HCT116 (cell line): ENCODE data around the gene MLANA. TPM values are rescaled to one million over a fixed set of nuclear protein-coding genes. Genes with fewer than 3 reads are reported as not detected.

ENCODE experiments used
- ATAC-seq: fragments of 200-7000 bp; cut with Tn5 transposase; 2 replicates; pipeline ENCODE4 v1.9.1; 2020; ENCODE audit warnings: mild to moderate bottlenecking, moderate library complexity
- BruUV-seq: library from RNA; stranded (reverse); fragments of 400-500 nt; replicated peaks from 2 replicates; lab custom pipeline; 2021; lab: Mats Ljungman, UMichigan
- CTCF ChIA-PET: fragments of 300-600 bp; sonication (Branson Sonifier 250); formaldehyde crosslinking; loops from one replicate; lab custom pipeline; 2021; ENCODE audit warnings: antibody characterized with exemption; lab: Charles Lee
- POLR2A ChIA-PET: fragments of 300-600, 350-600 bp; sonication (Branson Sonifier 250); formaldehyde crosslinking; loops from one replicate; lab custom pipeline; 2021; ENCODE audit warnings: antibody characterized with exemption; lab: Charles Lee
- RAD21 ChIA-PET, 2 experiments: fragments of 300-600 bp; sonication (Branson Sonifier 250); formaldehyde crosslinking; loops; one replicate each; lab custom pipeline; 2023; ENCODE audit warnings: low total read pairs in 2 of 2; ENCODE audit not compliant: uncharacterized antibody in 2 of 2, unreplicated experiment in 2 of 2, low non-redundant PET in 1 of 2; lab: Charles Lee
- DNase-seq: peaks from one replicate; pipeline ENCODE4 v3.0.0-alpha.2; 2010; ENCODE audit warnings: low read depth, low spot score
- H2AFZ ChIP-seq: fragments of 200-600 bp; shearing (Covaris generic), sonication (generic); 2 replicates; pipeline ENCODE4 v1.6.1; 2017; ENCODE audit warnings: low read depth, mixed run types, mixed read lengths, antibody characterized with exemption, low read length; ENCODE audit not compliant: poor library complexity, severe bottlenecking
- H3K27ac ChIP-seq: 2 replicates; pipeline ENCODE4 v1.5.1; 2012; ENCODE audit warnings: low read depth, low read length
- H3K27me3 ChIP-seq: fragments of 200-600 bp; sonication (generic); 2 replicates; pipeline ENCODE4 v1.6.1; 2016; ENCODE audit warnings: mixed run types, low read length, mixed read lengths; ENCODE audit not compliant: insufficient read depth
- H3K36me3 ChIP-seq, 2 experiments: fragments of 200-500 bp in 1 of 2; fragments of 200-600 bp in 1 of 2; sonication (Bioruptor generic) in 1 of 2; sonication (generic) in 1 of 2; 2 replicates each; pipeline versions ENCODE4 v1.5.1 to v1.6.1; 2014 to 2016; ENCODE audit warnings: low read length in 2 of 2, inconsistent platforms in 1 of 2, mixed read lengths in 1 of 2, mixed run types in 1 of 2; ENCODE audit not compliant: insufficient read depth in 2 of 2, control insufficient read depth in 1 of 2
- H3K4me1 ChIP-seq, 2 experiments: fragments of 200-600 bp in 1 of 2; sonication (generic) in 1 of 2; 2 replicates each; pipeline versions ENCODE4 v1.5.1 to v1.6.1; 2012 to 2017; ENCODE audit warnings: low read length in 2 of 2, inconsistent platforms in 1 of 2, mild to moderate bottlenecking in 1 of 2, mixed read lengths in 1 of 2, mixed run types in 1 of 2, moderate library complexity in 1 of 2; ENCODE audit not compliant: insufficient read depth in 2 of 2, control insufficient read depth in 1 of 2
- H3K4me2 ChIP-seq: fragments of 200-600 bp; sonication (generic); 2 replicates; pipeline ENCODE4 v1.6.1; 2017; ENCODE audit warnings: mixed run types, low read length, mixed read lengths
- H3K4me3 ChIP-seq, 2 experiments: fragments of 200-600 bp in 1 of 2; sonication (generic) in 1 of 2; replicated peaks in 1 of 2; 2 replicates each; pipeline ENCODE4 v1.5.1; 2011 to 2016; ENCODE audit warnings: low read length in 2 of 2, control low read depth in 1 of 2, low read depth in 1 of 2, mild to moderate bottlenecking in 1 of 2, mixed read lengths in 1 of 2, mixed run types in 1 of 2
- H3K79me2 ChIP-seq: fragments of 200-600 bp; sonication (generic); 2 replicates; pipeline ENCODE4 v1.6.1; 2017; ENCODE audit warnings: mild to moderate bottlenecking, mixed run types, low read length, moderate library complexity, mixed read lengths; ENCODE audit not compliant: insufficient read depth
- H3K9ac ChIP-seq: fragments of 200-600 bp; sonication (generic); 2 replicates; pipeline ENCODE4 v1.6.1; 2016; ENCODE audit warnings: low read length, mixed read lengths
- H3K9me2 ChIP-seq: fragments of 200-600 bp; sonication (generic), shearing (Covaris generic); 2 replicates; pipeline ENCODE4 v1.6.1; 2017; ENCODE audit warnings: mixed run types, mild to moderate bottlenecking, moderate library complexity; ENCODE audit not compliant: insufficient read depth
- H3K9me3 ChIP-seq, 2 experiments: fragments of 200-500 bp in 1 of 2; fragments of 200-600 bp in 1 of 2; sonication (Bioruptor generic) in 1 of 2; sonication (generic) in 1 of 2; 2 replicates each; pipeline ENCODE4 v1.6.1; 2014 to 2017; ENCODE audit warnings: low read length in 2 of 2, mixed read lengths in 2 of 2, inconsistent platforms in 1 of 2, low read depth in 1 of 2, mild to moderate bottlenecking in 1 of 2, mixed run types in 1 of 2, moderate library complexity in 1 of 2; ENCODE audit not compliant: control insufficient read depth in 1 of 2, insufficient read depth in 1 of 2
- H4K20me1 ChIP-seq: fragments of 200-600 bp; sonication (generic), shearing (Covaris generic); 2 replicates; pipeline ENCODE4 v1.6.1; 2017; ENCODE audit warnings: mixed run types, mild to moderate bottlenecking, moderate library complexity; ENCODE audit not compliant: insufficient read depth
- CBX3 ChIP-seq: IDR thresholded peaks from 2 replicates; pipeline ENCODE4 v1.6.1; 2012; ENCODE audit warnings: low read depth
- ELF1 ChIP-seq: IDR thresholded peaks from 2 replicates; pipeline ENCODE4 v1.6.1; 2012; ENCODE audit warnings: low read depth, borderline replicate concordance
- EZH2 ChIP-seq: fragments of 200-600 bp; sonication (generic); IDR thresholded peaks from 2 replicates; pipeline ENCODE4 v1.6.1; 2017; ENCODE audit warnings: antibody characterized with exemption, mixed run types
- EZH2phosphoT487 ChIP-seq: fragments of 200-600 bp; IDR thresholded peaks from 2 replicates; pipeline ENCODE4 v1.6.1; 2018; ENCODE audit warnings: antibody characterized with exemption, borderline replicate concordance
- FOSL1 ChIP-seq: IDR thresholded peaks from 2 replicates; pipeline ENCODE4 v1.6.1; 2012; ENCODE audit warnings: low read depth
- JUND ChIP-seq: IDR thresholded peaks from 2 replicates; pipeline ENCODE4 v1.6.1; 2012
- POLR2A ChIP-seq: IDR thresholded peaks from 2 replicates; pipeline ENCODE4 v1.7.0; 2011; ENCODE audit warnings: borderline replicate concordance; ENCODE audit not compliant: insufficient read depth, insufficient read length; ENCODE audit errors: extremely low read depth
- POLR2AphosphoS5 ChIP-seq: IDR thresholded peaks from 2 replicates; pipeline ENCODE4 v1.6.1; 2011; ENCODE audit warnings: mild to moderate bottlenecking, low read depth, low read length, moderate library complexity
- RAD21 ChIP-seq: IDR thresholded peaks from 2 replicates; pipeline ENCODE4 v1.6.1; 2012; ENCODE audit warnings: low read depth, mild to moderate bottlenecking
- REST ChIP-seq: IDR thresholded peaks from 2 replicates; pipeline ENCODE4 v1.6.1; 2012; ENCODE audit warnings: low read depth
- SIN3A ChIP-seq: IDR thresholded peaks from 2 replicates; pipeline ENCODE4 v1.6.1; 2012; ENCODE audit warnings: low read depth
- SRF ChIP-seq: IDR thresholded peaks from 2 replicates; pipeline ENCODE4 v1.6.1; 2012; ENCODE audit warnings: low read depth
- ZNF274 ChIP-seq: fragments of 200-500 bp; sonication (Bioruptor generic); IDR thresholded peaks from 2 replicates; pipeline ENCODE4 v1.6.1; 2014; ENCODE audit warnings: mild to moderate bottlenecking, low read depth, low read length, inconsistent platforms
- intact Hi-C: fragments of 100-400 bp; cut with micrococcal nuclease; formaldehyde crosslinking; loops from 2 replicates; pipeline ENCODE4 v1.10.0; 2022
- total RNA-seq: library from RNA; stranded (reverse); gene quantifications from one replicate; pipeline ENCODE4 v1.2.1, GENCODE V29; 2021; ENCODE audit not compliant: unreplicated experiment
- TF ChIP-seq, protein P1 (sequence below), 3 experiments: fragments of 200-600 bp in 1 of 3; sonication (generic) in 1 of 3; IDR thresholded peaks in 2 of 3; conservative IDR thresholded peaks in 1 of 3; 2 replicates each; pipeline ENCODE4 v1.5.1; 2012 to 2017; ENCODE audit warnings: low read depth in 2 of 3, low read length in 2 of 3, antibody characterized with exemption in 1 of 3, borderline replicate concordance in 1 of 3, control low read depth in 1 of 3, mild to moderate bottlenecking in 1 of 3, mixed read lengths in 1 of 3, mixed run types in 1 of 3, moderate library complexity in 1 of 3; ENCODE audit not compliant: insufficient read depth in 1 of 3
- TF ChIP-seq, protein P2 (sequence below): IDR thresholded peaks from 2 replicates; pipeline ENCODE4 v1.6.1; 2012

MLANA gene
- total RNA-seq, 1 experiment from 2014 or later: not detected

DNA sequence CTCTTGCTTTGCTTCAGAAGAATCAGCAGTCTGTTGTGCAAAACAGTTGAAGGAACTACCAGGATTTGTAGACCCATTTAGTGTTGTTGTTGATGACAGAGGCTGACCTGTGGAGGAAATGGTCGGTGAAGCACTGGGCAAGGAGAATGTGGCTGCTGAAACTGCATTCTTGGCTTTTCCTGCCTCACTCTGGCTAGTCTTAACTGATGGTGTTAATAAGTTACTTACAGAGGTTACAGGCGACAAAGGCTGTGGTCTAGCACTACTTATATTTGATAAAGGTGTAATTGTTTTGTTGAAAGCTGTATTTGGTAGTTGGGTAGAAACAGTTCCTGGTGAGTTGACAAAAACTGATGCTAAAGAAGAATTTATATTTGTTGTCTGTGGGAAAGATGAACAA lies 31.5 kb downstream of the MLANA start (continued):
- TF ChIP-seq RAD21 (no peak), ZNF274 (no peak), POLR2A (no peak), POLR2AphosphoS5 (no peak), FOSL1 (no peak), CBX3 (no peak)
- TF ChIP-seq, protein P1, sequence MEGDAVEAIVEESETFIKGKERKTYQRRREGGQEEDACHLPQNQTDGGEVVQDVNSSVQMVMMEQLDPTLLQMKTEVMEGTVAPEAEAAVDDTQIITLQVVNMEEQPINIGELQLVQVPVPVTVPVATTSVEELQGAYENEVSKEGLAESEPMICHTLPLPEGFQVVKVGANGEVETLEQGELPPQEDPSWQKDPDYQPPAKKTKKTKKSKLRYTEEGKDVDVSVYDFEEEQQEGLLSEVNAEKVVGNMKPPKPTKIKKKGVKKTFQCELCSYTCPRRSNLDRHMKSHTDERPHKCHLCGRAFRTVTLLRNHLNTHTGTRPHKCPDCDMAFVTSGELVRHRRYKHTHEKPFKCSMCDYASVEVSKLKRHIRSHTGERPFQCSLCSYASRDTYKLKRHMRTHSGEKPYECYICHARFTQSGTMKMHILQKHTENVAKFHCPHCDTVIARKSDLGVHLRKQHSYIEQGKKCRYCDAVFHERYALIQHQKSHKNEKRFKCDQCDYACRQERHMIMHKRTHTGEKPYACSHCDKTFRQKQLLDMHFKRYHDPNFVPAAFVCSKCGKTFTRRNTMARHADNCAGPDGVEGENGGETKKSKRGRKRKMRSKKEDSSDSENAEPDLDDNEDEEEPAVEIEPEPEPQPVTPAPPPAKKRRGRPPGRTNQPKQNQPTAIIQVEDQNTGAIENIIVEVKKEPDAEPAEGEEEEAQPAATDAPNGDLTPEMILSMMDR (IDR thresholded peaks at IDR 0.05 in 2 of 3, conservative IDR thresholded peaks at IDR 0.05 in 1 of 3; ENCODE audit: borderline replicate concordance in 1 of 3, insufficient read depth in 1 of 3, low read depth in 2 of 3, low read length in 2 of 3): no peak

- Histone ChIP-seq H3K27me3 (no peaks in the 10 kb centered on the region), H4K20me1 (no peaks in the 10 kb centered on the region; the same call in 1 of the 2 replicates), H3K79me2 (no peaks in the 10 kb centered on the region), H3K36me3 (0 out of 4 replicates have a peak, but pooled peaks cover 0 to 6% of the 10 kb centered on the region in 2 experiments), H3K9me3 (no peaks in the 10 kb centered on the region), H3K4me2 (no peak overlapping the region), H2AFZ (no peak overlapping the region), H3K4me1 (no peaks in the 10 kb centered on the region), H3K9ac (no peak overlapping the region), H3K4me3 (no peak overlapping the region), H3K9me2 (no peaks in the 10 kb centered on the region), H3K27ac (no peak overlapping the region)
- no peak for ATAC-seq
- intact Hi-C loops: no loop called here
- POLR2A ChIA-PET: no interaction called here
- RAD21 ChIA-PET: no interaction called here
- CTCF ChIA-PET: no interaction called here
- BruUV-seq: no TSS peak
- no peak for DNase-seq
- TF ChIP-seq, protein P2, sequence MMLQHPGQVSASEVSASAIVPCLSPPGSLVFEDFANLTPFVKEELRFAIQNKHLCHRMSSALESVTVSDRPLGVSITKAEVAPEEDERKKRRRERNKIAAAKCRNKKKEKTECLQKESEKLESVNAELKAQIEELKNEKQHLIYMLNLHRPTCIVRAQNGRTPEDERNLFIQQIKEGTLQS: no peak
- TF ChIP-seq EZH2phosphoT487 (no peak), SRF (no peak), EZH2 (no peak), FOSL1 (no peak), REST (no peak), POLR2AphosphoS5 (no peak), SIN3A (no peak), ELF1 (no peak), JUND (no peak)
- TF ChIP-seq, protein P1 (IDR thresholded peaks at IDR 0.05 in 2 of 3, conservative IDR thresholded peaks at IDR 0.05 in 1 of 3; ENCODE audit: borderline replicate concordance in 1 of 3, insufficient read depth in 1 of 3, low read depth in 2 of 3, low read length in 2 of 3): no peak
Measured at GRCh38 chr9:5931657-5932056, 41.0 kb downstream of the MLANA start.
